GM18526 (cell line): ENCODE results near the gene CFTR.

Experiments used
- POLR2A ChIP-seq: IDR thresholded peaks from 3 replicates; pipeline ENCODE4 v1.6.1; 2011; ENCODE audit not compliant: insufficient read length; ENCODE audit errors: extremely low read depth

CFTR gene

DNA sequence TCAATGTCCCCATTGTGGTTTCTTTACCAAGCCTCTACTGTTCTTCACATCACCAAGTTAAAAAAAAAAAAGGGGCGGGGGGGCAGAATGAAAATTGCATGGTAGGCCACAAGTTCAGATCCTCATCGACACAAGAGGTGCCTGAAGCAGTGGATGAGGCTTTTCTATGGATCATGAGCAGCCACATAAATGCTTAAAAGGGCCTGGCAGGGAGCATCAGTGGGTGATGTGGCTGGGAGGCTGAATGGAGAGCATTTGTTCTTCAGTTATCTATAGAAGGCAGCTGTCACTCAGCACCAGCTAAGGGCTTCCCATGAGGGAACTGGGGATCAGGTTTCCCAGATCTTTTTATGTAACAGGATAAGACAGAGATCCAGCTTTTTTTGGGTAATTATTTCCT, 117.9 kb downstream of the CFTR start:
- no peak for TF ChIP-seq POLR2A

DNA sequence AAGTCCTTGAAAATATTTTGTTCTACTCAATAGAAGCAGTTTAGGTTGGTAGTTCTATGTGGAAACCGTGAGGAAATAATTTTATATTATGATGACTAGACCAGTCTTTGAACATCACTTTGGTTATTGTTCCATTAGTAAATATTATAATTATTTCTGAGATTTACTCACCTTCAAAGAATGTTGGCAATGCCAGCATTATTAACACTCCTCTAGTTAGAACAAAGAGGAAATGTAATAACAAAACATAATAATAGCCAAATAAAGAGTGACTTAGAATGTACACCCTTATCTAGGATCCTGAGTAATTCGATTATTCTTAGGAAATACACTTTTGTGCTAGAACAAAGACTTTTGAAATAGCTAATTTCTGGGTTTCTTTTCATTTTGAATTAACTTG, 121.1 kb downstream of the CFTR start:
- TF ChIP-seq POLR2A: no peak

DNA sequence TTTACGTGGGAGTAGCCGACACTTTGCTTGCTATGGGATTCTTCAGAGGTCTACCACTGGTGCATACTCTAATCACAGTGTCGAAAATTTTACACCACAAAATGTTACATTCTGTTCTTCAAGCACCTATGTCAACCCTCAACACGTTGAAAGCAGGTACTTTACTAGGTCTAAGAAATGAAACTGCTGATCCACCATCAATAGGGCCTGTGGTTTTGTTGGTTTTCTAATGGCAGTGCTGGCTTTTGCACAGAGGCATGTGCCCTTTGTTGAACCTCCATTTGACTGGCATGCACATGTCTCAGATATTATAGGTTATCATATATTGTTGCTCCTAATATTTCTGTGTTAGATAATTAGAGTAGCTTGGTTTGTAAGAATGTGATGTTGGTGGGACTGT, 123.8 kb downstream of the CFTR start:
- TF ChIP-seq POLR2A: no peak

DNA sequence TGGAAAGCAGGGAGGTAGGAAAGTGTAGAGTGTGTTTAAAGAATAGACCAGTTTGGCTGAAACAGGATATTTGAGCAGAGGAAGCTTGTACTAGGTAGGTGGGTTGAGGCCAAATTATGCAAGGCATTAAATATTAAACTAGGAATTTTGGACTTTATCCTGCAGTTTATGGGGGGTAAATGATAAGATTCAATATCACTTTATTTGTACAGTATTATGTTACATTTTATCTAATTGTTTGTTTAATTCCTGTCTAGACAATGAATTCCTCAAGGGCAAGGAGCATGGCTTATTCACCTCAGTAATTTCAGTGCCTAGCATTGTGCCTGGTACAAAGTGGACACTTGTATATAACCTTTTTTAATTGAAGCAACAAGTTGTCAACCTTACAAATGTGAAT, 125.9 kb downstream of the CFTR start:
- no peak for TF ChIP-seq POLR2A

DNA sequence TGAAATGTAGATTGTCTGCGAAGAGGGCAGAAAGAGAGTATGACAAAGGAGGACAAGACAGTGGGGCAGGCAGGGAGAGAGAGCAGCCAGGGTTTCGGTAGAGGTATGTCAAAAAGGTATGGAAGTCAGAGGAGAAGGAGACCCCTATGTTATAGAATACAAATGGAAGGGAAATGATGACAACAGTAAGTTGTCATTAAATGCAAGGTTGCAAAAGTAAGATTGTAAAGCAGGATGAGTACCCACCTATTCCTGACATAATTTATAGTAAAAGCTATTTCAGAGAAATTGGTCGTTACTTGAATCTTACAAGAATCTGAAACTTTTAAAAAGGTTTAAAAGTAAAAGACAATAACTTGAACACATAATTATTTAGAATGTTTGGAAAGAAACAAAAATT, 126.3 kb downstream of the CFTR start:
- no peak for TF ChIP-seq POLR2A

DNA sequence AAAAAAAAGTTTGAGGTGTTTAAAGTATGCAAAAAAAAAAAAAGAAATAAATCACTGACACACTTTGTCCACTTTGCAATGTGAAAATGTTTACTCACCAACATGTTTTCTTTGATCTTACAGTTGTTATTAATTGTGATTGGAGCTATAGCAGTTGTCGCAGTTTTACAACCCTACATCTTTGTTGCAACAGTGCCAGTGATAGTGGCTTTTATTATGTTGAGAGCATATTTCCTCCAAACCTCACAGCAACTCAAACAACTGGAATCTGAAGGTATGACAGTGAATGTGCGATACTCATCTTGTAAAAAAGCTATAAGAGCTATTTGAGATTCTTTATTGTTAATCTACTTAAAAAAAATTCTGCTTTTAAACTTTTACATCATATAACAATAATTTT, 130.6 kb downstream of the CFTR start:
- no peak for TF ChIP-seq POLR2A

DNA sequence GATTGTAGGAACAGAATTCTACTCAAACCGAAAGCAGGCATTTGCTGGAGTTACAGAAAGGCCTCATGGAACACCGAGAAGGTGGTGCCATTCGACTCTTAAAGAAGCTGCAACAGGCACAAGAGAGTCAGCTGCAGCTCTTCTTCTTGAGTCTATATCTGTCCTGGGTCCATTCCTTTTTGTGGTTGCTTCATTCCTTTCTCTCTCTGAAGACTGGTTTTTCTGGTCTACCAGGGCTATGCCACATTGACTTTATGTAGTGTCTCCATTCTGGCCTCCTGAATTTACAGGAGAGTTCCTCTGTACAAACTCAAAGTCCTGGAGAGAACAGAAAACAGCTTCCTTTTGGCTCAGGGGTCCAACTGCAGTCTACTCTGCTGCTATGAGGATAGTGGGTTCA, 132.8 kb downstream of the CFTR start:
- no peak for TF ChIP-seq POLR2A

DNA sequence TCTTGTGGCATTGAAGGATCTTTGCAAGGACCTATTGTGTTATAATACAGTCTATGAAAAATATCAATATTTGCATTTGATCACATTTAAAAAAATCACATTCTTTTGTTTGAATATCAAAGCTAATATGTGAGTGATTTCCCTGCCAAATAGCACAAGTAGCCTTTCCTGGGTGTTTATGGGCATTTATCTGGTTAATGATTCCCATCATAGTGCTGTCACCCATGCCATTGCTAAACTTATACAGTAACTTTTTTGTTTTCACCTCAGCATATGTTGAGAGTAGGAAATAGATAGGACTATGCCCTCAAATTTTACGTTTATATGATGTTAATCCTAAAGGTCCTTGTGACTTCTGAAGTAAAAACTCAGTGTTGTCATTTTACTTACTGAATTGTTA, 136.9 kb downstream of the CFTR start:
- no peak for TF ChIP-seq POLR2A

DNA sequence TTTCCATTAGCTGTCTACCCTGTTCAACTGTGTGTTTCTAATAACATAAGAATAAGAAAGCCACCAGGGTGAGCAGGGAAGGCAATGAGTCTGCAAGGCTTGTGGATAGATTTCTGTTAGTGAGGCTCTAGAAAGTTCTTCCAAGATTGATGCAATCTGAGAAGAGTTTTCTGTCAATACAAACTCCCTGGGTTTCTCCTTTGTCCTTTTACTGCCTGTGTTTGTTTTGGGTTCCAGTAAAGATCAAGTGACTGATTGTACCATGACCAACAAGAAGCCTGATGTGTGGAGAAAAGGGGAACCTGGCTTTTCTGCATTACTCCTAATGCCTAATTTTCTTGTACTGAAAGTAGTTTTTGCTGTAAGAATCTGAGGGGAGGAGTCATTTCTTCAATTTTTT, 139.9 kb downstream of the CFTR start:
- TF ChIP-seq POLR2A: no peak

DNA sequence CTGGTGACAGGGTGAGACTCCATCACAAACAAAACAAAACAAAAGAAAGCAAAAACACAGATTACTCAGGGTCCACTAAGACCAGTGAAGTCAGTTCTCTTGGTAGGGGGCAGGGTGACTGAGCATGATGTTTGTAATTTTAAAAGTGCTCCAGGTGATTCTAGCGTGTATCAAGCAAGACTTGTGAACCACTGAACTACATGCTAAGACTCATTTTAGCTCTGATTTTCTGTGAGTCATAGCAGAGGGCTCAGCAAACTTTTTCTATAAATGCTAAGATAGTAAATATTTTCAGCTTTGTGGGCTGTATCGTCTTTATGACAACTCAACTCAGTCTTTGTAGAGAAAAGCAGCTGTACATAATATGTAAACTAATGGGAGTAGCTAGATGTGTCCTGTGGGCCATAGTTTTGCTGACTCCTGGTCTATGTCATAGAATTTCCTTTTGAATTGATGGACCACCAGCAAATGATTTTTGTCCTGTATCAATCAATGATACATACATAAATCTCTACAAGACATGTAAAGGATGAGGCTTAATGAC, 141.3 kb downstream of the CFTR start:
- TF ChIP-seq POLR2A: no peak

DNA sequence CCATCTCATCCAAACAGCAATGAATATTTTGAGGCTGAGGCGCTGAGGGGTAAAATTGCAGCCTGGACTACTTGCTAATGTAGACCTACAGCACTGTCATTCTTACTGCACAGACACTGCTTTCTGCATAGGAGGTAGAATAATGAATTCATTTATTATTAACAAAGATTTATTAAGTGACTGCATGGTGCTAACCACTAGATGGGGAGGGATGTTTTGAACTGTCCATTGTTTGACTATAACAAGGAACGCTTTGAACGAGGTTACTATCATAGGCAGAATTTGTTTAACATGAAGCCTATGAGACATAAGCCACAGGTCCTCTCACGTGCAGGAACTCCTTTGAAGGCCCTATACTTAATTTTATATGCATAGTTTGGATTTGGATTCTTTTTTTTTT, 143.8 kb downstream of the CFTR start:
- TF ChIP-seq POLR2A: no peak

DNA sequence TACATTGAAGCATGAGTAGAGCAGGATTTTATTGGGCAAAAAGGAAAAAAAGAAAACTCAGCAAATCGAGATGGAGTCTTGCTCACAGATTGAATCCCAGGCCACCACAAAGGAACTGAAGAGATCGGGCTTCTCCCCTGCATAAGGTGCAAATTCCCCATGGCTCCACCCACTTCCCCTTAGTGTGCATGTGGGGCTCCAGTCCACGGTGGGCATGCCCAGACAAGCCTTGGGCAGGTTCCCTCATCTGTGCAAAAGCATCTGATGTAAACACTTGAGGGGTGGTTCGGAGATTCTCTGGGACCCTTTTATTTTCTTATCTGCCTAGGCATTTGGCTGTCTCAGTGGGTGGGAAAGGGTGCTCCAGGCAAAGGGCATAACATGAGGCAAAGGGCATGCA, 150.7 kb downstream of the CFTR start:
- no peak for TF ChIP-seq POLR2A

DNA sequence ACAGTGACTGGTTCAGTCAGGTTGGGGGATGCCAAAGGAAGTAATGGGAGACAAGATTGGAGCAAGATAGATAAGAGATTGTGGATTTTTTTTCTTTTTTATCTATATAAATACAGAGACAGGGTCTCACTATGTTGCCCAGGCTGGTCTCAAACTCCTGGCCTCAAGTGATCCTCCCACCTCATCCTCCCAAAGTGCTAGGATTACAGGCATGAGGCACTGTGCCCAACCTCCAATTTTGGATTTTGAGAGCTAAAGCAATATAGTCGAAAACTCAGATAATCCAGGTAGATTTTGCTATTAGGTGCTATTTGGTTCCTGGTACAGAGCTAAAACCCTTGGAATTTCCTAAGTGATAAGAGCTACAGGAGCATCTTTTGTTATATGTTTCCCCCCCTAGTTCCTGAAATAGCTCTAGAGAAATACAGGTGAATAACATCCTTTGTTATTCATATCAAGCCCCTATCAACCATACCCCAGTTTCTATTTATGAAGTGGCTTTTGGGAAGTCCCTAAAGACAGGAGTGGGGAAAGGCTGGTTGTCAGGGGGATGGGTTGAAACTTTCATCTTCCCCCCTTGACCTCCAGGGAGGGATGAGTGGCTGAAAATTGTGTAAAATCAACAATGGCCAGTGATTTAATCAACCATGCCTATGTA, 151.2 kb downstream of the CFTR start:
- TF ChIP-seq POLR2A: no peak

DNA sequence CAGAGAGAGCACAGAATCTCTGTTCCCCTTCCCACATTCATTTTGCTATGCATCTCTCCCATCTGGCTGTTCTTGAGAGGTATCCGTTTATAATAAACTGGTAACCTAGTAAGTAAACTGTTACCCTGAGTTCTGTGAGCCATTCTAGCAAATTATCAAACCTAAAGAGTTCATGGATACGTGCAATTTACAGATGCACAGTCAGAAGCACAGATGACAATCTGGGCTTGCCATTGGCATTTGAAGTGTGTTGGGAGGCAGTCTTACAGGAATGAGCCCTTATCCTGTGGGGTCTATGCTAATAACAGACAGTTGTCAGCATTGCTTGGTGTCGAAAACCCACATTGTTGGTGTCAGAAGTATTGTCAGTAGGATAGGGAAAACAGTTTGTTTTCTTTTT, 151.8 kb downstream of the CFTR start:
- no peak for TF ChIP-seq POLR2A

DNA sequence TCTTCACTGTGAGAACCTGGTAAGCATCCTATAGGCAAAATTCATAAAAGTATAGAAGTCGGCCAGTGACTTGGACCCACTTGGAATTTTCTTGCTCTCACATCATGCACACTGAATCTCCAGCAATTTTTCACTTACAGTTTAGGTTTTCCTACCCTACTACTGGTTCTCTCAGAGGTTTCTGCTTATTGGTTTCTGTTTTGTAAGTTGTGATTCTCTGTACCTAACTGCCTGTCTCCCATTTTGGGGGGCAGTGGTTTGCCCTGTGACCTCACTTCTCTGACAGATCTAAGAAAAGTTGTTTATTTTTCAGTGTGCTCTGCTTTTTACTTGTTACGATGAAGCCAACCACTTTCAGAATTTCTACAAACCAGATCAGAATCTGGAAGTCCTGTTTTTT, 158.1 kb downstream of the CFTR start:
- TF ChIP-seq POLR2A: no peak

DNA sequence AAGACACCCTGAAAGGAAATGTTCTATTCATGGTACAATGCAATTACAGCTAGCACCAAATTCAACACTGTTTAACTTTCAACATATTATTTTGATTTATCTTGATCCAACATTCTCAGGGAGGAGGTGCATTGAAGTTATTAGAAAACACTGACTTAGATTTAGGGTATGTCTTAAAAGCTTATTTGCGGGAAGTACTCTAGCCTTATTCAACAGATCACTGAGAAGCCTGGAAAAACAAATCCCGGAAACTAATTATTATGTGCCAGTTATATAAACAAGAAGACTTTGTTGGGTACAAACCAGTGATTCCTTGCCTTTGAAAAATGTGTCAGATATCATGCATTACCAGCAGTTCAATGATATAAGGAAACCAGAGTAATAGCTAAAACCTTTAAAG, 160.1 kb downstream of the CFTR start:
- TF ChIP-seq POLR2A: no peak

DNA sequence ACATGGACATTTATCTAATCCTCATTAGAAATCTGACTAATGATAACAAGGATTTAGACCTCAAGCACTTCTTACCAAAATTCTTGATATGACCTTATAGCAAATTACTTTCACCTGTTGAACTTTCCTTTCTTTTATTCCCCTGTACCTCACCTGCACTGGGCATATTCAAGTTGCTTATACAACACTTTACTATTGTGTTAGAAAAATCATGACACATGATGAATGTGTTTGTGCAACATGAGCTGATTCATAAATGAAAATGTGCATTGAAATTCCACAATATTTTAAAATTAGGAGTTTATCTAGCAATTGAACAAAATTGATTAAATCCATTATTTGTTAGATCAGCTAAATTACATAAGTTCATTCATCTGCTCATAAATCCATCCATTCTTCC, 160.6 kb downstream of the CFTR start:
- TF ChIP-seq POLR2A: no peak
